Testis (tissue), 3 donors: Measurements from ENCODE around the gene SLC39A7. TPM values are rescaled to one million over a fixed set of nuclear protein-coding genes. Genes with fewer than 3 reads are reported as not detected.

Source experiments
- DNase-seq: peaks from one replicate; pipeline ENCODE4 v3.0.0-alpha.2; 2019
- H3K27ac ChIP-seq, 2 donors: fragments of 200-600 bp; sonication (generic); one replicate each; pipeline ENCODE4 v1.5.1; 2019
- H3K27me3 ChIP-seq: fragments of 200-600 bp; sonication (generic); one replicate; pipeline ENCODE4 v1.5.1; 2019
- H3K36me3 ChIP-seq: fragments of 200-600 bp; sonication (generic); one replicate; pipeline ENCODE4 v1.5.1; 2017; ENCODE audit warnings: low read depth; ENCODE audit errors: missing control alignments
- H3K4me1 ChIP-seq: fragments of 200-600 bp; sonication (generic); one replicate; pipeline ENCODE4 v1.5.1; 2019
- H3K4me3 ChIP-seq, 2 donors: fragments of 200-600 bp; sonication (generic); one replicate each; pipeline ENCODE4 v1.5.1; 2017 to 2019
- H3K9me3 ChIP-seq: fragments of 200-600 bp; sonication (generic); one replicate; pipeline ENCODE4 v1.5.1; 2017
- POLR2A ChIP-seq: fragments of 450-650 bp; IDR thresholded peaks from one replicate; pipeline ENCODE4 v1.6.1; 2017; ENCODE audit warnings: antibody characterized with exemption, mild to moderate bottlenecking, moderate library complexity
- WGBS, 2 donors: methylation state at CpG; one replicate each; pipeline ENCODE4 v1.1.5; 2018; 5-methylcytosine and 5-hydroxymethylcytosine counted together
- intact Hi-C: fragments of 100-400 bp; cut with DNase I; formaldehyde crosslinking; loops from one replicate; pipeline ENCODE4 v1.15.1; 2023; ENCODE audit warnings: low total_unique reads
- polyA plus RNA-seq: library from polyadenylated mRNA; stranded (reverse); fragments of 350-450 nt; fragmentation: Illumina TruSeq; extraction: RNeasy Lipid Tissue Mini Kit (QIAGEN cat#74804); gene quantifications from one replicate; pipeline ENCODE4 v1.2.3, GENCODE V29; 2014; ENCODE audit warnings: low read depth, low replicate concordance; ENCODE audit not compliant: insufficient read depth
- total RNA-seq, 2 donors: library from RNA; depleted of rRNA; stranded (reverse); fragments of >200 nt; gene quantifications; one replicate each; pipeline ENCODE4 v1.2.3, GENCODE V29; 2016
- TF ChIP-seq, protein P1 (sequence below), 3 experiments: fragments of 450-650 bp in 2 of 3; fragments of 200-600 bp in 1 of 3; sonication (generic) in 1 of 3; IDR thresholded peaks; one replicate each; pipeline ENCODE4 v1.5.1; 2016 to 2019; ENCODE audit warnings: antibody characterized with exemption in 3 of 3, mild to moderate bottlenecking in 2 of 3, moderate library complexity in 1 of 3

The SLC39A7 gene
- total and polyA plus RNA-seq, 3 donors from 2014 or later: 79.1 to 87.7 (median 85.7) TPM

DNA sequence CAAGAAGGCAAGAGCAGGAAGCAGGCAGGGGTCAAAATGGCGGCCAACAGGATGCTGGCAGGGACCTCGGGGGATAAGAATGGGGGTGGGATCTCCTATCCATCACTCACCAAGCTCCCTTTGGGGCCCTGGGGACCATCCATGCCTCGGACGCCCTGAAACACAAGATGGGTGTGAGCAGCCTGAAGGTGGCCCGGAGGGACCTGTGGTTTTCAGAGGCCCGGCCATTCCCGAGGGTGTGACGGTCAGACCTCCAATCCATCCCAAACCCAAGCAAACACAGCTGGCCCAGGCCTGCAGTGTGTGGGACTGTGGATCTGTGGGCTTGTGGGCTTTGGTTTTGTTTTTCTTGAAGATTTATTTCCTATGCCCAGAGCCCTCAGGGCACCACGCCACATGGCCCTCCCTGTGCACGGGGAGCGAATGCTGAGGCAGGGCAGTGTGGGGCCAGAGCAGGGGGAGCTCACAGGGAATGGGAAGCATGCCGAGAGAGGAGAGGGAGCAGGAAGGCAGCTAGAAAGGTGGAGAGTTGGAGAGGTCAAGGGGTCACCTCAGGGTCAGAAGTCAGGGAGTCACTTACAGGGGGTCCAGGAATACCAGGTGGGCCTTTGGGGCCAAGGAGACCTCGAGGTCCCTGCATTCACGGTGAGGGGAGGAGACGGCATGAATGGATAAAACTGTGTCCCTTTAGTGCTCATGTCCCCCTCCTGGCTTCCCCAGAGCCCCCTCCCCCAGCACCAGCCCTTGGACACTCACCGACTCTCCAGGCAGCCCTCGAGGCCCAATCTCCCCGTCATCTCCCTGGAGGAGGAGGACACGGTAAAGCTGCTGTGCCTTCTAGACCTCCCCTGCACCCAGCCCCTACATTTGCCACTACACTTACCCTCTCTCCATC is 22.9 kb upstream of the SLC39A7 start:
- WGBS, 2 donors: 81 to 85% methylated on average over 19 of the region's 19 CpGs
- Histone ChIP-seq H3K27ac (no peak overlapping the region), H3K9me3 (no peaks in the 10 kb centered on the region), H3K4me1 (no peaks in the 10 kb centered on the region), H3K36me3 (no peaks in the 10 kb centered on the region), H3K4me3 (no peak overlapping the region), H3K27me3 (no peaks in the 10 kb centered on the region)
- TF ChIP-seq, protein P1, sequence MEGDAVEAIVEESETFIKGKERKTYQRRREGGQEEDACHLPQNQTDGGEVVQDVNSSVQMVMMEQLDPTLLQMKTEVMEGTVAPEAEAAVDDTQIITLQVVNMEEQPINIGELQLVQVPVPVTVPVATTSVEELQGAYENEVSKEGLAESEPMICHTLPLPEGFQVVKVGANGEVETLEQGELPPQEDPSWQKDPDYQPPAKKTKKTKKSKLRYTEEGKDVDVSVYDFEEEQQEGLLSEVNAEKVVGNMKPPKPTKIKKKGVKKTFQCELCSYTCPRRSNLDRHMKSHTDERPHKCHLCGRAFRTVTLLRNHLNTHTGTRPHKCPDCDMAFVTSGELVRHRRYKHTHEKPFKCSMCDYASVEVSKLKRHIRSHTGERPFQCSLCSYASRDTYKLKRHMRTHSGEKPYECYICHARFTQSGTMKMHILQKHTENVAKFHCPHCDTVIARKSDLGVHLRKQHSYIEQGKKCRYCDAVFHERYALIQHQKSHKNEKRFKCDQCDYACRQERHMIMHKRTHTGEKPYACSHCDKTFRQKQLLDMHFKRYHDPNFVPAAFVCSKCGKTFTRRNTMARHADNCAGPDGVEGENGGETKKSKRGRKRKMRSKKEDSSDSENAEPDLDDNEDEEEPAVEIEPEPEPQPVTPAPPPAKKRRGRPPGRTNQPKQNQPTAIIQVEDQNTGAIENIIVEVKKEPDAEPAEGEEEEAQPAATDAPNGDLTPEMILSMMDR (IDR thresholded peaks at IDR 0.05): no peak
- intact Hi-C loops: no loop called here
- no peak for DNase-seq

DNA sequence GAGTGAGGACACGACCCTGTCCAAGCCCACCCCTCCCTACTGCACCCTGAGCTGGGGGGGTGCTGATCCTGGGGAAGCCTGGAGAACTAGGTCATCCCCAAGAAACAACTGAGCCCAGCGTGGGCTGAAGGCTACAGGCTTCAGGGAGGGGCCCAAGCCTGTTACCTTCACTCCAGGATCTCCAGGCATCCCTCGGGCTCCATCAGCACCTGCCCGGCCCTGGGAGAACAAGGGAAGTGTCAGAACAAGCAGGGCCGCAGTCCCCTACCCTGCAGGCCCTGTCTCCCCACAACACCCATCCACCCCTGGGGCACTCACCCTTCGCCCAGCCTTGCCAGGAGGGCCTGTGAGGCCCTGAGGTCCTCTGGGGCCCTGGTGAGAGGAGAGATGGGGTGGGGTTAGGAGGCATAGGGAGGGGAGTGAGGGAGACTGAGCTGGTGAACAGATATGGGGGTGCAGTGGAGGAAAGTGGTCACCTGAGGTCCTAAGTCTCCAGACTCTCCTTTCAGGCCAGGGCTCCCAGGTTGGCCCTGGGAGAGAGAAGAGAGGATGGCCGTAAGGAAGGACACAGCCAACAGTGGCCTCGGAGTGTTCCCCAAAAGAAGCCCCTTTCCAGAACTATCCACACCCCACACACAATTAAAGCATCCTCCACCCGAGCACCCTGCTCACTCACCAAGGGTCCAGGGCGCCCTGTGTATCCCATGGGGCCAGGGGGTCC is 21.8 kb upstream of the SLC39A7 start:
- intact Hi-C loops: no loop called here
- H3K4me3 ChIP-seq: no peak overlapping the region
- no peaks in the 10 kb centered on the region for H3K36me3 ChIP-seq
- H3K27me3 ChIP-seq: no peaks in the 10 kb centered on the region
- no peaks in the 10 kb centered on the region for H3K4me1 ChIP-seq
- no peak for DNase-seq
- H3K9me3 ChIP-seq: no peaks in the 10 kb centered on the region
- no peak overlapping the region for H3K27ac ChIP-seq
- WGBS, 2 donors: 94 to 96% methylated on average over 5 to 10 of the region's 10 CpGs
- TF ChIP-seq POLR2A: no peak
- TF ChIP-seq, protein P1 (IDR thresholded peaks at IDR 0.05): no peak

DNA sequence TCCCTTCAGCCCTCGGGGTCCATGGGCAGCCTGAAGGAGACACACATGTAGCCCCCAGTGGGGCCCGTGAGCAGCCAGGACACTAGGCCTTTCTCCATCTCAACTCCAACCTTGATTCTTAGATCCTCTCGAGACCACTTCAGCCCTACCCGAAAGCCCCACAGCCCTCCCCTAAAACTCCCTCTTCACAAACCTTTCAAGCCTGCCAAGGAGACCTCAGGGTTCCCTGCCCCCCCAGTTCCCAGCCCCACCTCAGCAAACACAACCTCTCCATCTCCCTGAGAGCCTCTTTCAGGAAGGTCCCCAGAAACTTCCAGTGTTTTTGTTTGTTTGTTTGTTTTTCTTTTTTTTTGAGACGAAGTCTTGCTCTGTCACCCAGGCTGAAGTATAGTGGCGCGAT is 19.5 kb upstream of the SLC39A7 start:
- Histone ChIP-seq H3K4me1 (no peaks in the 10 kb centered on the region), H3K27ac (no peak overlapping the region), H3K9me3 (no peaks in the 10 kb centered on the region), H3K27me3 (no peaks in the 10 kb centered on the region), H3K36me3 (no peaks in the 10 kb centered on the region), H3K4me3 (no peak overlapping the region)
- TF ChIP-seq, protein P1 (IDR thresholded peaks at IDR 0.05): no peak
- TF ChIP-seq POLR2A: no peak
- WGBS, 2 donors: 85 to 91% methylated on average over 7 of the region's 7 CpGs
- intact Hi-C loops: no loop called here
- DNase-seq: no peak

DNA sequence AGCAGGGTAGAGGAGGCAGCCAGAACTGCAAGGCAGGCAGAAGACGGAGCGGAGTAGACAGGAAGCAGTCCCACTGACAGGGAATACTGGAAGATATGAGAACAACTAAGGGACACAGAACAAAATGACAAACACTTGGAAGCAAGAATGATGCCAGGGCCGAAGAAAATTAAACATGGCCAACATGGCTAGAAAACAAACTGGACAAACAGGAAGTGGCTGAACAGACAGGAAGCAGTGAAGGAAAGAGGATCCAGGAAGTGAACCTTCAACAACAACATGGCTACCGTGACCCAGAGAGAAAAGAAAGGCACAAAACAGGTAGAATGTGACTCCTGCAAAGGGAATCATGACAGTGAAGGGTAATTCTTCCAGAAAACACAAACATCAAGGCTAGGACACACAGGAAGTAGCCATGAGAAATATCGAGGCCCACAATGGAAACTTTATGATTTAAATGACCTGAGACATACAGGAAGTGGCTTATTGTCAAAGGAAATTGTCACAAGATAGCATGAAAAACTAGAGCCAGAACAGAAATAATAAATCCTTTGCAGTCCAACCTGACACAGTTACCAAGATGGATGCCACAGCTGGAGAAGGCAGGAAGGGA is 17.5 kb upstream of the SLC39A7 start:
- Histone ChIP-seq H3K27ac (no peak overlapping the region), H3K36me3 (no peaks in the 10 kb centered on the region), H3K4me3 (no peak overlapping the region), H3K9me3 (no peaks in the 10 kb centered on the region), H3K4me1 (no peaks in the 10 kb centered on the region), H3K27me3 (no peaks in the 10 kb centered on the region)
- intact Hi-C loops: no loop called here
- TF ChIP-seq, protein P1 (IDR thresholded peaks at IDR 0.05): no peak
- no peak for TF ChIP-seq POLR2A
- DNase-seq: no peak
- WGBS, 2 donors: 86 to 89% methylated on average over 5 of the region's 5 CpGs
